Left colon (tissue), 2 donors: Measurements from ENCODE around the gene ACAA2. TPM values are rescaled to one million over a fixed set of nuclear protein-coding genes. Genes with fewer than 3 reads are reported as not detected.
"Not testable (repeated sequence)": the region's sequence is repeated elsewhere in the genome, so short reads cannot be mapped to it uniquely, and the experiment has no call there.

Experiments
- ATAC-seq: fragments of 200-7000 bp; cut with Tn5 transposase; one replicate; pipeline ENCODE4 v1.9.1; 2020; ENCODE audit warnings: mild to moderate bottlenecking, moderate library complexity
- DNase-seq, 2 donors: peaks; one replicate each; pipeline ENCODE4 v3.0.0-alpha.2; 2020
- intact Hi-C, 2 donors: fragments of 100-400 bp; cut with DNase I in 1 of 2; cut with micrococcal nuclease in 1 of 2; formaldehyde crosslinking; loops; one replicate each; pipeline versions ENCODE4 v1.11.2 to v1.14.0; 2022; cut with DNase I, micrococcal nuclease
- total RNA-seq, 2 donors: library from RNA; stranded (reverse); fragmentation: NEBNext Ultra II Directional; extraction: Animal tissue kit (Norgen Biotek cat#: 25700); gene quantifications; one replicate each; pipeline ENCODE4 v1.2.1, GENCODE V29; 2021
- donor health status: DM: no; HTN: no; CAD: no.
- donor health status: DM: yes; HTN: yes; CAD: no.

ACAA2 gene
- total RNA-seq, 2 donors from 2014 or later, result 295 to 358 TPM

DNA sequence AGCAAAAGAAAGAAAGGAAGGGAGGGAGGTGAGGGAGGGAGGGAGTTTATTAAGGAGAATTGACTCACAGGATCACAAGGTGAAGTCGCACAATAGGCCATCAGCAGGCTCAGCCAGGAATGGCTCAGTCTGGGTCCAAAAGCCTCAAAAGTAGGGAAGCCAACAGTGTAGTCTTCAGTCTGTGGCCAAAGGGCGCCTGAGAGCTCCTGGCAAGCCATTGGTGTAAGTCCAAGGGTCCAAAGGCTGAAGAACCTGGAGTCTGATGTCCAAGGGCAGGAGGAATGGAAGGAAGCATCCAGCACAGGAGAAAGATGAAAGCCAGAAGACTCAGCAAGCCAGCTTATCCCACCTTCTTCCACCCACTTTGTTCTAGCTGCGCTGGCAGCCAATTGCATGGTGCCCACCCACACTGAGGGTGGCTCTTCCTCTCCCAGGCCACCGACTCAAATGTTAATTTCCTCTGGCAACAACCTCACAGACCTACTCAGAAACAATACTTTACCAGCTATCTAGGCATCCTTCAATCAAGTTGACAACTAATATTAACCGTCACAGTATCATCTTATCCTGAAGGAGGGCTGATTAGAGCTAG is 5.8 kb upstream of the ACAA2 start:
- intact Hi-C loops, result no loop called here
- peak; percentile 14 for ATAC-seq
- no peak for DNase-seq

DNA sequence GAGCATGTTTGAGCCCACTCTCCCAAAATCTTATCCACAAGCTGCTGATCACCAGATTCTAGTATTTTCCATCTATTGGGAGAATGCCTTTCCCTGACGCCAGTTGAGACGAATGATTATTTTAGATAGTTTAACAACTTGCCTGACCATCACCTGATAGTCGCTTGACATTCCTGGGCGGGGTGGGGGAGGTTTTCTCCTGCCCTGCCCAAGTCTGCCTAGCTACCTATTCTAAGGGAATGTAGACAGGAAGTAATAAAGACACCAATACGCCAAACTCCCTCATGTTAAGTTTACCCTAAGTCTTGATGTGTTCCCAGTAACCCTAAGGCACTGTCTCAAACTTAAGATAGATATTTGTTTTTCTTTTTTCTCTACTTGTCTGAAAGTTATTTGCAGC is 4.6 kb upstream of the ACAA2 start:
- intact Hi-C loops, result no loop called here
- DNase-seq, result peak; percentile 54 to 71
- peak; percentile 57 for ATAC-seq

DNA sequence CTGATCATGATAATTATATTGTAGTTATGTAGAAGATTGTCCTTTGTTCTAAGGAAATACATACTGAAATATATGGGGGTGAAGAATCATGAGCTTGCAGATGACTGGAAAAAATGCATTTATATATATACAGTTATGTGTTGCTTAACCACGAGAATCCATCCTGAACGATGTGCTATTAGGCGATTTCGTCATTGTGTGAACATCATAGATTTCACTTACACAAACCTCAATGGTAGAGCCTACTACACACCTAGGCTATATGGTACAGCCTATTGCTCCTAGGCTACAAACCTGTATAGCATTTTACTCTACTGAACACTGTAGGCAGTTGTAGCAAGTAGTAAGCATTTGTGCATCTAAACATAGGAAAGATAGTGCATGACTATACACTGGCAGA is 2.6 kb upstream of the ACAA2 start:
- DNase-seq (no peak), ATAC-seq (no peak)
- intact Hi-C loops, result no loop called here

DNA sequence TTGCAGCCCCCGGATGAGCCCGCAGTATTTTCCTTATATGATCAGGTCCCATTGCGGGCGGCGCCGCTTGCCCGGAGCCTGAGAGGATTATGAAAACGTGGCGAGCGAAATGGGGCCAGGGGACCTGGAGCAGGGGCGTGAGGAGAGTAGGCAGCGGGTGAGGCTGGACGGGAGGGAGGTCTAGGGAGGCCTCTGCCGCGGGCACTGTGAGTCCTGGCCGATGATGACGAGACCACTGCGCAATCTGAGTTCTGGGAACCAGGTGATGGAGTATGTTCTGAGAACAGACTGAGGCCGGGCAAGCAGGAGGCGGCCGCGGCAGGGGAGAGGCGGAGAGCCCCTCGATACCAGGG is 790 bp upstream of the ACAA2 start:
- DNase-seq (peak in 1 of 2 donors; percentile 58), ATAC-seq (peak; percentile 21)
- intact Hi-C loops, result no loop called here

DNA sequence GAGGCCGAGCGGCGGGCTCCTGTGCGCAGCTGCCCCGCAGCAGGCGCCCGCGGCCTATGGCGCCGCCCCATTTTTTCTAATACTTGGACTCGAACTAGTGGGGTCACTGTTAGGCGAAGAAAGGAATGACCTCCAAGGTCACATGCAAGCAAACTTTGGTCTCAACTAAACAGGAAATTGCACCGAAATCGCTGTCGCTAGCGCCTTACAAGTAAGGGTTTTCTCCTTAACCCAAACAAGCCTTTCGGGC is 339 bp downstream of the ACAA2 start:
- ATAC-seq (peak; percentile 25), DNase-seq (peak in 1 of 2 donors; percentile 60)
- intact Hi-C loops, result no loop called here

DNA sequence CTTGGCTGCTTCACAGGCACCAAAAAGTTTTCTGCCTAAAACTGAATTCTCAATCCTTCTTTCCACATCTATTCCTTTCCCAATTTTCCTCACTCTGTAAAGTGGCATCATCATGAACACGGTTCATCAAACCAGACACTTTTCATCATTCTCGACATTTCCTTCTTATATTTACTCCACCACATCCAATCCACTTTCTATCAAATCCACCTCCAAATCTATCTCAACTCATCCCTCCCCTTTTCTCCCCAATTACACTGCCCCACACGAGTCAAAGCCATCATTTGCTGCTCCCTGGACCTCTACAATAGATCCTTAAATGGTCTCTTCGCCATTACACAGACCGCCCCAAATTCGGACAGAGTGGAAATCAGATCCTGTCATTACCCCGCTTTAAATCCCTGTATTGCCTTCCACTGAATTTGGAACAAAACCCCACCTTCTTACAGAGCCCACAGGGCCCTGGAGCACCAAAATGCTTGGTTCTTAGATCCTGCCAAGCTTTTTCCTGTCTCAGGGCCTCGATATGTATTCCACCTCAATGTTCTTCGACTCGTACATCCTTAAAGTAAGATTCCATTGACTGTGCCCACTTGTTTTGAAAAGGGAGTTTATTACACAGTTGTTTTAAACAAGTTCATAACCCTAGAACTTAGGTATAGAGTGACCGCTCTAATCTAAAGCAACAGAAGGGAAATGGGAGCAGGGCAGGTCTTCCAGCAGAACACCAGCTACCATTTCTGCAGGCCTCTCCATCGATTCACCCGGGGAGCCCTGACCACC is 856 bp downstream of the ACAA2 start:
- ATAC-seq, result no peak
- intact Hi-C loops, result no loop called here
- DNase-seq, result no peak

DNA sequence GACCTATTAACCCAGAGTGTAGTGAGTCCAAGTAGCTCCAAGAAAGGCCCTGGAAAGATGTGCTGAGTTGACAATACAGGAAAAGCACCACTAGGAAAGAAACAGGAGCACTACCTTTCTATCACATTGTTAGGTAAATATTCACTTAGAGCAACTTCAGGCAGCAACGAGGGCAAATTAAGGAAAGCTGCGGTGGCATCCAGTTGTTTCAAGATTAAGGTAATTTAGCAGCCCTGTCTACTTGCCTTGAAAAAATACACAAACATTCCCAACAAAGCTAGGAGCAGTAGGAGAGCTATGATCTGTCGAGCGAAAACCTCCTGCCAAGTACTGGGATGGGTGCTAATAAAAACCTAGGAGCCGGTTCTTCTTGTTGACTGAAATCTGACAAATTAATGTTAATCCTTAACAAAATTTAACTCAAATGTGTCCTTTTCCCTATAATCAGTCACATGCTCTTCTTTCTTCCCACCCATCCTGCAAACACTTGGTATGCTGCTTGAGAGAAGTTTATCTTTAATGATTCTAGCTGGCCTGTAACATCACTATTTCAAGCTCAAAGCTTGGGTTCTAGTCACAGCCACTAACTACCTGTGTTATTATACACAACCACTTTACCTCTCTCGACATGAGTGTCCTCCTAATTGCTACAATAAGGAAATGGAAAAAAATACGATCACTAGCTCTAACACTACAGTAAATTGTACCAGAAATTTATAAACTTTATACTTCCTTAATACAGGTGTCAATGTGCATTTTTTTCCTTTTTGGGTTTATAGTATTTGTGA is 2.0 kb downstream of the ACAA2 start:
- ATAC-seq (peak; percentile 58), DNase-seq (no peak)
- intact Hi-C loops, result no loop called here

DNA sequence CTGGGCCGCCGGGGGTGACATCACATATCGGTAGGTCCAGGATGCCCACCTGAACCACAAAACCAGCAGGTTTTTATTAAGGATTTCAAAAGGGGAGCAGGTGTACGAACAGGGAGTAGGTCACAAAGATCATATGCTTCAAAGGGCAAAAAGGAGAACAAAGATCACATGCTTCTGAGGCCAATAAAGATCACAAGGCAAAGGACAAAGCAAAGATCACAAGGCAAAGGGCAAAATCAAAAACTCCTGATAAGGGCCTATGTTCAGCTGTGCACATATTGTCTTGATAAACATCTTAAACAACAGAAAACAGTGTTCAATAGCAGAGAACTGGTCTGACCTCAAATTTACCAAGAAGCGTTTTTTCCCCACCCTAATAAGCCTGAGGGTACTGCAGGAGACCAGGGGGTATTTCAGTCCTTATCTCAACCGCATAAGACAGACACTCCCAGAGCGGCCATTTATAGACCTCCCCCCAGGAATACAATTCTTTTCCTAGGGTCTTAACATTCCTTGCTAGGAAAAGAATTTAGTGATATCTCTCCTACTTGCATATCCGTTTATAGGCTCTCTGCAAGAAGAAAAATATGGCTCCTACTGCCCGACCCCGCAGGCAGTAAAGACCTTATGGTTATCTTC is 4.7 kb downstream of the ACAA2 start:
- intact Hi-C loops, DNase-seq, ATAC-seq: not testable (repeated sequence)

DNA sequence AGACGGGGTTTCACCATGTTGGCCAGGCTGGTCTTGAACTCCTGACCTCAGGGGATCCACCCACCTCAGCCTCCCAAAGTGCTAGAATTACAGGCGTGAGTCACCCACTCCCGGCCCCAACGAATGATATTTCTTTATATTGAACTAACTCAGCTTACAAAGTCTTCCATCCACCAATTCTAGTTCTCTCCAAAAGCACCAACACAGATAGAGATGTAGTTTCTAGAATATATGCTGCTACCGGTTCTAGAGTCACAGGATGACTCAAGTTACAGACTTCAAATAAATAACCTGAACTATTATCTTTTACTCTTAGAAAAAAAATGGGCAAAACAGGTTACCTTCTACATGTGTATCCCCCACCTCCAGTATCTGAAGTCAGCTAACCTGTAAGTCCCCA is 9.2 kb downstream of the ACAA2 start:
- intact Hi-C loops, result no loop called here
- ATAC-seq, result no peak
- DNase-seq, result no peak

DNA sequence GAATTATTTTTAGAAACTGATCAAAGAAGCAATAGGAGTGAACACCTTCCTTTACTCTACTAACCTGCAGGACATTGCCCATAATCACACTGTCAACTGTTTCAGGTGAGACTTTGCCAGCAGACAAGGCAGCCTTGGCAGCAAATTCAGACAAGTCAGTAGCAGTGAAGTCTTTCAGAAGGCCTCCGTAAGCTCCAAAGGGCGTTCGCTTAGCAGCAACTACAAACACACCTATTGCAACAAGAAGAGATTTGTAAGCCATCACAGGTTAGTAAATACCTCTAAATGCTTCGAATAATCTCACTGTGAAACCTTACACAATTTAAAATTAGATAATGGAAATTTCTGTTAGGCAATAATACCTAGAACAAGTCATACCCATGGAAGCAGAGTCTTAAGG is 10.7 kb downstream of the ACAA2 start:
- DNase-seq, result no peak
- no peak for ATAC-seq
- intact Hi-C loops, result no loop called here

DNA sequence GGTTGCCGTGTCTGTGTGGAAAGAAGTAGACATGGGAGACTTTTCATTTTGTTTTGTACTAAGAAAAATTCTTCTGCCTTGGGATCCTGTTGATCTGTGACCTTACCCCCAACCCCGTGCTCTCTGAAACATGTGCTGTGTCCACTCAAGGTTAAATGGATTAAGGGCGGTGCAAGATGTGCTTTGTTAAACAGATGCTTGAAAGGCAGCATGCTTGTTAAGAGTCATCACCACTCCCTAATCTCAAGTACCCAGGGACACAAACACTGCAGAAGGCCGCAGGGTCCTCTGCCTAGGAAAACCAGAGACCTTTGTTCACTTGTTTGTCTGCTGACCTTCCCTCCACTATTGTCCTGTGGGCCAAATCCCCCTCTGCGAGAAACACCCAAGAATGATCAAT is 12.8 kb downstream of the ACAA2 start:
- intact Hi-C loops, DNase-seq, ATAC-seq: not testable (repeated sequence)

DNA sequence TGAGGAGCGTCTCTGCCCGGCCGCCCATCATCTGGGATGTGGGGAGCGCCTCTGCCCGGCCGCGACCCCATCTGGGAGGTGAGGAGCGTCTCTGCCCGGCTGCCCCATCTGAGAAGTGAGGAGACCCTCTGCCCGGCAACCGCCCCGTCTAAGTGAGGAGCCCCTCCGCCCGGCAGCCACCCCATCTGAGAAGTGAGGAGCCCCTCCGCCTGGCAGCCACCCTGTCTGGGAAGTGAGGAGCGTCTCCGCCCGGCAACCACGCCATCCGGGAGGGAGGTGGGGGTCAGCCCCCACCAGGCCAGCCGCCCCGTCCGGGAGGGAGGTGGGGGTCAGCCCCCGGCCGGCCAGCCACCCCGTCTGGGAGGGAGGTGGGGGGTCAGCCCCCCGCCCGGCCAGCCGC is 13.5 kb downstream of the ACAA2 start:
- intact Hi-C loops, ATAC-seq, DNase-seq: not testable (repeated sequence)

DNA sequence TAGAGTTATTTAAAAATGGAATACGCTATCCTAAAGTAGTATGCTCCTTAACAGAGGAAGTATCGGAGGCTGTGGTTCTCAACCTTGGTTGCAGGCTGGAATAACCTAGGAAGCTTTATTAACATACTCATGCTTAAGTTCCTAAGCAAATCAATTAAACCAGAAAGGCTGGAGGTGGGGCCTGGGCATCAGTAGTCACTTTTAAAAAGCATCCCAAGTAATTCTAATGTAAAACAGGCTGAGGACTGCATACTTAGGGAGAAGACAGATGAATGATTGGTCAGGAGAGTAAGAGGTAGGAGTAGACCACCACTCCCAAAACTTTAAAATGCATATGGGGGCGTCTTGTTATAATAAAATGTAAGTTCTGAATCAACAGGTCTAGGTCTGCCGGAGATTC is 15.3 kb downstream of the ACAA2 start:
- DNase-seq (no peak), ATAC-seq (no peak)
- intact Hi-C loops, result no loop called here

DNA sequence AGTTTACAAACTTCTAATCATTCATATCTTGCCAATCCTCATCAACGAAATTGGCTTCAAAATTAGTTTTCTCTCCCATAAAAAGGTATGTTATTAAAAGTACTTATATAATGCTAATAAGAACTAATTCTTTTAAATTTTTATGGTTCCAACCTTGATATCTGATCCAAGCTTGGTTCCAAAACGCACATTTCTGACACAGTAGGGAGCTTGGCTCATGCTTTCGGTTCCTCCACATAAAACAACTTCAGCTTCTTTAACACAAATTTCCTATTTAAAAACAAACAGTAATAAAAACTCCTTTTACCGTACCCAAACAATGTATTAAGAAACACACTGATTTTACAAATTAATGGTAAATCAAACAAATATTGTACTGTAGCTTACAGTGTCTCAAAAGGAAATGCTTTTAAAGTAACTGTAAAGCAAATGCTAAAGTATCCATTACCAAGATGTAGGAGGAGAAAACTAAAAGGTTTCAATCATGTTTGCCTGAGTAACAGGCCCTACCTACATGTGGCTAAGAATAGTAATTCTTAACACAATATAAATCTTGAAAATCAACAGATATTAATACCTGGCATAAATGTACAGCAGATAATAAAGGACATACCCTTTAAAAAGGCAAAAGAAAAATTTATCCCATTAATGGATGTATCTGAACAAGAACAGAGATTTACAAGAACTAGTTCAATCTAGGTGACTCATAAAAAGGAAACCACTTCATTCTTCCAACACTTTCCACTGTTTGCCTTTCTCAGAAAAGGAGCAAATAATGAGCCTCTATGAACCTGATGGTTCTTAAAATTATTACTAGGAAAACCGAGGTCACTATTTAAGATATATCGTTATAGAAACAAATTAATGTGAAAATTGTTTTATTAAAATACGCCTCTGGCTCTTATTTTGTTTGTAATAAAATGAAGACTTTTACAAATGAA is 17.5 kb downstream of the ACAA2 start:
- ATAC-seq, result no peak
- intact Hi-C loops, result no loop called here
- DNase-seq, result no peak

DNA sequence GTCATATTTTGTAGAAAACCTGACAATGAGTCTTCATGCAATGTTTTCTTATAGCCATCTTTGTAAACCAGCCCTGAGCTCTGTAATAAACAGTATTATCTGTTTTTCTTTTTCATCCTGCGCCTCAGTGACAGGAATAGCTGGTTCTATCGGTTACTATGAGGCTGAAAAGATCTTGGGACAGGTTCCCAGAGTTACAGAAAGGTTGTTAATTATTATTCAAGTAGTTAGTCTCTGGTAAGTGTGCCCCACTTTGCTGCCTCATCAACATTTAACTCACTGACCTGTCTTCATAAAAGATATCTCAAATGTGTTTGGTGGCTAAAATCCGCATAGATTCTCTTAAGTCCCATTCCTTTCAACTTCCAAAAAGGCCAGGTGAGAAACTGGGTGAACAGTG is 18.6 kb downstream of the ACAA2 start:
- DNase-seq (no peak), ATAC-seq (no peak)
- intact Hi-C loops, result no loop called here

DNA sequence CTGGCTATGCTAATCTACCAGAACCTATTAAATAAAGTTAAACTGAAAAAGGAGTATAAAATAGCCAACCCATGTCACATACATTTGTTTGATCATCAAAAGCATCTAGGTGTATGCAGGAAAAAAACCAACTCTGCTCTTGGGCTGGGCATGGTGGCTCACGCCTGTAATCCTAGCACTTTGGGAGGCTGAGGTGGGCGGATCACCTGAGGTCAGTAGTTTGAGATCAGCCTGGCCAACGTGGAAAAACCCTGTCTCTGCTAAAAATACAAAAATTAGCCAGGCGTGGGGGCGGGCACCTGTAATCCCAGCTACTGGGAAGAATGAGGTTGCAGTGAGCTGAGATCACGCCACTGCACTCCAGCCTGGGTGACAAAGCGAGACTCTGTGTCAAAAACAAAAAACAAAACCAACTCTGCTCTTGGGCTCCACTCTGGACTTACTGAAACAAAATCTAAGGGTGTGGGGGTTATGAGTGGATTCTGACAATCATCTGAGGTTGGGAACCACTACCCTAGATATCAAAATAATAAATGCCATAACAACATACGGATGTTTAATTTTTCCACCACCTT is 23.7 kb downstream of the ACAA2 start:
- not testable (repeated sequence) for ATAC-seq, DNase-seq
- intact Hi-C loops, result loop anchor here in 1 of 2 donors (10.0 kb wide), 1 partner anchor 235 kb away; no protein-coding TSS in a partner anchor

DNA sequence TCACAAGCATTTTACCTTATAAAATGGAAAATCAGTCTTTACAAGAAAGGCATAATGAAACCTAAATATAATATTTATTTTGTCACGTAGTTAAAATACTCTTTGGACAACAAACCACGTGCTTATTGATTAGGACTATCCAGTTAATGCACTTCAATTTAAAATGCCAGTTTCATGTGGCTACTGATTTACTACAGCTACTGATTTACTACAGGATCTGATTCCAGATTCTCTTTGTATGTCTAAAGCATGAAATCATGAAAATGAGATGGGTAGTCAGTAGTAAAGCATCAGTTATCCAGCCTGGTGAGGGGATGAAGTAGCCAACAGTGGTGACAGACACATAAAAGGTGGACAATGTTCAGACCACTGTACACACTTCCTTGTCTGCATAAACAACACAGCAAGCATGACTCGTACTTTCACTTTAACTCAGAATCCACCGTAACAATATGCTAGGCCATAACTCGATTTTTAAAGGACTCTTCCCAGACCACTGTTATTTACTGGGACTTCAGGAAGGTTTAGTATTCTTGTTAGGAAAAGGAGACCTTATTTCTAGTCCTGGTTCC is 24.9 kb downstream of the ACAA2 start:
- intact Hi-C loops, result loop anchor here in 1 of 2 donors (10.0 kb wide), 1 partner anchor 234 kb away; no protein-coding TSS in a partner anchor
- peak; percentile 89 for ATAC-seq
- no peak for DNase-seq
